ENCODE results near the gene SLC25A22.

SLC25A22 gene

DNA sequence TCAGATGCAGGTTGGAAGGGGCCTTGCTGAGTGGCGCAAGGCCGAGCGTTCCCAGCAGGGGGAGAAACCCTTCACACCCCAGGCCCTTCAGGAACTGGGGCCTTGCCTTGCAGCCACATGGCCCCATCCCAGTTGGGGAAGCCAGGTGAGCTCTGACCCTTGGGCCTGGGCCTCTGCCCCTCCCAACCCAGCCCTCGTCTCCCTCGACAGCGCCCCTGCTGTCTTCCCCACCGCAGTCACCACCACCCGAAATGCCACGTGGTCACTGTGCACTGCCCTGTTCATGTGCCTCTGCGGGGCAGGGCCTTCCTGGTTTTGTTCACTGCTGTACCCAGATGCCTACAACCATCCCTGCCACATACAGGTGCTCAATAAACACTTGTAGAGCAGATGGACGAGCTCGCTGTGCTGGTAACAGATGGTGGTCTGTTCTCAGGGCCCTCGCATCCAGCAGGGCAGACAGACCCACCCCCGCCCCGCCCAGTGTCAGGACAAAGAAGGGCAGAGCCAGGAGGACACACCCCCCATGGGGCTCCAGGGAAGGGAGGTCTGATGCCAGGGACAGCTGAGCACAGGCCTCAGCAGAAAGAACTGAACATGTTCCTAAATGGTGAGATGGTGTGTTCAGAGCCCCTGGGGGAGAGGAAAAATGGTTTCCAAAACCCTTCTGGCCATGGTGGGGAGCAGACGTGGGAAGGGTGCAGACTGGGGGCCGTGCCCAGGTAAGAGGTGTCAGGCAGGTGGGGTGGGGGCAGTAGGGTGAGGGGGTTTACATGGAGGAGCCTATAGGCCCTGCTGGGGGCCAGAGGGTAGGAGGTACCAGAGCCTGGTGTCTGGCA is 40.6 kb upstream of the SLC25A22 start:
- no peak for DNase-seq (ENCODE audit: low read depth, low spot score)
- in situ Hi-C loops (cut with HindIII; ENCODE audit: low sequenced_read_pairs) = no loop called here
- no peak overlapping the region for H3K4me3 ChIP-seq (ENCODE audit: low read depth, low read length)
- TF ChIP-seq CTCF (IDR thresholded peaks at IDR 0.05; ENCODE audit: low read depth, low read length) = peak; percentile 34

- in situ Hi-C loops (cut with HindIII; ENCODE audit: low sequenced_read_pairs) = no loop called here
- DNase-seq (ENCODE audit: low read depth, low spot score) = no peak
- H3K4me3 ChIP-seq (ENCODE audit: low read depth, low read length) = no peak overlapping the region
- no peak for TF ChIP-seq CTCF (IDR thresholded peaks at IDR 0.05; ENCODE audit: low read depth, low read length)
Observed at GRCh38 chr11:837990-838307, 39.9 kb upstream of the SLC25A22 start.

GRCh38 chr11:837189-837989 is 39.3 kb upstream of the SLC25A22 start:
- TF ChIP-seq CTCF (IDR thresholded peaks at IDR 0.05; ENCODE audit: low read depth, low read length) = no peak

GRCh38 chr11:836700-837099 is 38.6 kb upstream of the SLC25A22 start:
- TF ChIP-seq CTCF (IDR thresholded peaks at IDR 0.05; ENCODE audit: low read depth, low read length) = no peak
- no peak for DNase-seq (ENCODE audit: low read depth, low spot score)
- in situ Hi-C loops (cut with HindIII; ENCODE audit: low sequenced_read_pairs) = no loop called here
- no peak overlapping the region for H3K4me3 ChIP-seq (ENCODE audit: low read depth, low read length)

More at GRCh38 chr11:837189-837989, 39.3 kb upstream of the SLC25A22 start:
- in situ Hi-C loops (cut with HindIII; ENCODE audit: low sequenced_read_pairs) = no loop called here
- DNase-seq (ENCODE audit: low read depth, low spot score) = no peak
- no peak overlapping the region for H3K4me3 ChIP-seq (ENCODE audit: low read depth, low read length)

DNA sequence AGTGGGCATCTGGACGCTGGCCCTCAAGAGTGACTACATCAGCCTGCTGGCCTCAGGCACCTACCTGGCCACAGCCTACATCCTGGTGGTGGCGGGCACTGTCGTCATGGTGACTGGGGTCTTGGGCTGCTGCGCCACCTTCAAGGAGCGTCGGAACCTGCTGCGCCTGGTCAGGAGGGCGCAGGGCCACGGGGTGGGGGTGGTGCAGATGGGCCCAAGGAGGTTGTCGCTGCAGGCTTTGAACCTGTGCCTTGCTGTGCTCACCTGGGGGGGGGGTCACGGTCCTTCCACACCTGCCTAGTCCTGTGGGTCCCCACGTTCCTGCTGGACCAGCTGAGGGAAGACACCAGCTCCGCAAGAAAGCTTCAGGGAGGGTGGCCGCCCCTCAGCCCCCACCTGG is 38.2 kb upstream of the SLC25A22 start:
- no peak overlapping the region for H3K4me3 ChIP-seq (ENCODE audit: low read depth, low read length)

More for the DNA sequence above, 38.2 kb upstream of the SLC25A22 start:
- in situ Hi-C loops (cut with HindIII; ENCODE audit: low sequenced_read_pairs) = no loop called here
- TF ChIP-seq CTCF (IDR thresholded peaks at IDR 0.05; ENCODE audit: low read depth, low read length) = no peak
- DNase-seq (ENCODE audit: low read depth, low spot score) = no peak
